ENCODE results near the gene TNFSF13.

- TF ChIP-seq, protein P1, sequence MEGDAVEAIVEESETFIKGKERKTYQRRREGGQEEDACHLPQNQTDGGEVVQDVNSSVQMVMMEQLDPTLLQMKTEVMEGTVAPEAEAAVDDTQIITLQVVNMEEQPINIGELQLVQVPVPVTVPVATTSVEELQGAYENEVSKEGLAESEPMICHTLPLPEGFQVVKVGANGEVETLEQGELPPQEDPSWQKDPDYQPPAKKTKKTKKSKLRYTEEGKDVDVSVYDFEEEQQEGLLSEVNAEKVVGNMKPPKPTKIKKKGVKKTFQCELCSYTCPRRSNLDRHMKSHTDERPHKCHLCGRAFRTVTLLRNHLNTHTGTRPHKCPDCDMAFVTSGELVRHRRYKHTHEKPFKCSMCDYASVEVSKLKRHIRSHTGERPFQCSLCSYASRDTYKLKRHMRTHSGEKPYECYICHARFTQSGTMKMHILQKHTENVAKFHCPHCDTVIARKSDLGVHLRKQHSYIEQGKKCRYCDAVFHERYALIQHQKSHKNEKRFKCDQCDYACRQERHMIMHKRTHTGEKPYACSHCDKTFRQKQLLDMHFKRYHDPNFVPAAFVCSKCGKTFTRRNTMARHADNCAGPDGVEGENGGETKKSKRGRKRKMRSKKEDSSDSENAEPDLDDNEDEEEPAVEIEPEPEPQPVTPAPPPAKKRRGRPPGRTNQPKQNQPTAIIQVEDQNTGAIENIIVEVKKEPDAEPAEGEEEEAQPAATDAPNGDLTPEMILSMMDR (IDR thresholded peaks at IDR 0.05): no peak
- no peak for TF ChIP-seq ZFX (IDR thresholded peaks at IDR 0.05; ENCODE audit: borderline replicate concordance)
Observed at GRCh38 chr17:7528842-7529241, 29.7 kb upstream of the TNFSF13 start.

Data from 22Rv1 (cell line).